H1 (cell line): Measurements from ENCODE around the gene USHBP1. TPM values are rescaled to one million over a fixed set of nuclear protein-coding genes. Genes with fewer than 3 reads are reported as not detected.

Source experiments
- CHD7 ChIP-seq: fragments of 300-600 bp; sonication (generic); IDR thresholded peaks from 2 replicates; pipeline ENCODE4 v1.7.1; 2012; ENCODE audit warnings: low read length, moderate library complexity, mild to moderate bottlenecking, inconsistent platforms; ENCODE audit not compliant: insufficient replicate concordance
- CTCF ChIP-seq, 3 experiments: IDR thresholded peaks; 1 replicate in 2 of 3; 2 replicates in 1 of 3; pipeline versions ENCODE4 v1.5.1 to v1.6.1; 2011; ENCODE audit warnings: low read length in 3 of 3, mild to moderate bottlenecking in 3 of 3, inconsistent platforms in 2 of 3, low read depth in 1 of 3, moderate library complexity in 1 of 3; ENCODE audit not compliant: insufficient read depth in 1 of 3; ENCODE audit errors: control extremely low read depth in 1 of 3
- KDM1A ChIP-seq: fragments of 200-600, 300-600 bp; sonication (generic); IDR thresholded peaks from 2 replicates; pipeline ENCODE4 v1.7.1; 2016; ENCODE audit warnings: mild to moderate bottlenecking, low read length, borderline replicate concordance
- RXRA ChIP-seq: IDR thresholded peaks from 2 replicates; pipeline ENCODE4 v1.6.1; 2011; ENCODE audit warnings: low read depth, mild to moderate bottlenecking, low read length, moderate library complexity; ENCODE audit not compliant: insufficient read depth
- SP1 ChIP-seq: IDR thresholded peaks from 2 replicates; pipeline ENCODE4 v1.6.1; 2011; ENCODE audit warnings: low read depth, low read length
- SUZ12 ChIP-seq: fragments of 200-600 bp; sonication (generic); IDR thresholded peaks from 2 replicates; pipeline ENCODE4 v1.6.1; 2012; ENCODE audit warnings: mild to moderate bottlenecking, inconsistent platforms, low read length, moderate library complexity, mixed read lengths
- ZNF274 ChIP-seq: IDR thresholded peaks from 2 replicates; pipeline ENCODE4 v1.7.0; 2012; ENCODE audit warnings: low read length, borderline replicate concordance; ENCODE audit errors: extremely low read depth
- polyA plus RNA-seq, 7 experiments: library from polyadenylated mRNA; depleted of rRNA in 3 of 7; stranded (reverse) in 5 of 7; unstranded in 2 of 7; fragments of >200 nt in 5 of 7; fragments of 200-250 nt in 2 of 7; gene quantifications; 1 replicate in 5 of 7; 2 replicates in 1 of 7; 4 replicates in 1 of 7; pipeline versions ENCODE4 v1.2.1 to v1.2.3, GENCODE V29; 2011 to 2013; ENCODE audit warnings: missing spikeins in 2 of 7, mixed read lengths in 2 of 7
- total RNA-seq: library from RNA; stranded (reverse); fragmentation: NEBNext Ultra II Directional; extraction: Animal tissue kit (Norgen Biotek cat#: 25700); gene quantifications from 2 replicates; pipeline ENCODE4 v1.2.1, GENCODE V29; 2021

USHBP1 gene
- total and polyA plus RNA-seq, 2 of the 8 experiments (the other 6 are each of a cell fraction or from before 2014, with no cell fraction given), result 5.0 to 7.5 TPM

GRCh38 chr19:17275441-17276175, 11.1 kb upstream of the USHBP1 start (continued):
- TF ChIP-seq CHD7, result no peak
- no peak for TF ChIP-seq KDM1A
- no peak for TF ChIP-seq SUZ12
- no peak for TF ChIP-seq ZNF274
- TF ChIP-seq RXRA, result no peak
- no peak for TF ChIP-seq SP1
- TF ChIP-seq CTCF (IDR thresholded peaks at IDR 0.05; ENCODE audit: control extremely low read depth in 1 of 3, insufficient read depth in 1 of 3, low read depth in 1 of 3, low read length in 3 of 3), result no peak
